Measurements from ENCODE around the gene IMMT.
"Not testable (repeated sequence)": the region's sequence is repeated elsewhere in the genome, so short reads cannot be mapped to it uniquely, and the experiment has no call there.

IMMT gene

DNA sequence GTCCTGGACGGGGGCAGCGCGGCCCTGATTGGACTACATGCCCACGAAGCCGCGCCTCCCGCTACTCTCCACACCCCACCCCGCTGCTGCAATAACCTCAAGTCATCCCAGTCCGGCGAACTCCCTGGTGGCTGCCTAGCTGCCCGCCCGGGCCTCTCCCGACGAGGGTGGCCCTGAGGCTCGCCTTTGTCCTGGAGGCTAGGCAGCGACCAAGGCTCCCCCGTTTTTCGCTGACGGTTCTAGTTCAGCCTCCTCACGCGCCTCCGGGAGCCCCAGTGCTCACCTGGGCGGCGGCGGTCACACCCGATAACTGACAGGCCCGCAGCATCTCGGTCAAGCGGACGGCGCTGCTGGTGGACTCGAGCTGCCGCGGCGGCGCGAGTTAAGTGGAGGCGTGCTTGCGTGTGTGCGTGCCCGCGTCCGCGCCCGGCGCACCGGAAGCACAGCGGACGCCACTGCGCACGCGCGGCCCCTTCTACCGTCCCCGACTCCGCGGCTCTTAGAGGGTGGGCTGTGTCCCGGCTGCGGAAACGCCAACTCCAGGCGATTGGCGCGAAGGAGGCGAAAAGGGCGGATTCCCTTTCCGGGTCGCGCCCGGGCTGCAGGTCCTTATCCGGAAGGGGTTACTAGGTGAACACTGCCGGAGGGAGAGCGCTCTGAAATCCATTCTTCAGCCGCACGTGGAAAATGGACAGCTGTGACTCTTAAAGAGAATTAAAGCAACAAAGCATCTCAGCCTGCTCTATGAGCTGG is at the start of gene IMMT:
TSS of gene IMMT (minus strand) at position 408 of the 753 bp plus-strand sequence. CDS start at position 328, 80 bp downstream.
- Histone ChIP-seq H3K36me3 (replicated peaks) (no peaks in the 10 kb centered on the region), H3K4me3 (ENCODE audit: low read depth, low read length) (peak within 1 kb of the TSS; percentile 98), H3K27ac (peak within 1 kb of the TSS; percentile 97), H3K27me3 (replicated peaks) (no peaks in the 10 kb centered on the region)
- peak; percentile 97 for DNase-seq
- no peak for TF ChIP-seq CTCF (IDR thresholded peaks at IDR 0.05; ENCODE audit: low read depth, low read length, missing control alignments)
- in situ Hi-C loops (cut with HindIII; ENCODE audit: low pct_ligation_motif_present, low sequenced_read_pairs), result no loop called here

DNA sequence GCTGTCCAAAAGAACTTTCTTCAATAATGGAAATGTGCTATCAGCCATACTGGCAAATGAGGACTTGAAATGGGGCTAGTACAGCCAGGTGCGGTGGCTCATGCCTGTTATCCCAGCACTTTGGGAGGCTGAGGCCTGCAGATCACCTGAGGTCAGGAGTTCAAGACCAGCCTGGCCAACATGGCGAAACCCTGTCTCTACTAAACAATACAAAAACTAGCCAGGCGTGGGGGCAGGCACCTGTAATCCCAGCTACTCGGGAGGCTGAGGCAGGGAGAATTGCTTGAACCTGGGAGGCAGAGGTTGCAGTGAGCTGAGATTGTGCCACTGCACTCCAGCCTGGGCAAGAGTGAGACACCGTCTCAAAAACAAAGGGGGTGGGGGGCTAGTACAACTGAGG is 49.5 kb upstream of the IMMT start:
- H3K36me3 ChIP-seq (replicated peaks); H3K27ac ChIP-seq; H3K4me3 ChIP-seq (ENCODE audit: low read depth, low read length); H3K27me3 ChIP-seq (replicated peaks); in situ Hi-C loops (cut with HindIII; ENCODE audit: low pct_ligation_motif_present, low sequenced_read_pairs); DNase-seq: not testable (repeated sequence)

DNA sequence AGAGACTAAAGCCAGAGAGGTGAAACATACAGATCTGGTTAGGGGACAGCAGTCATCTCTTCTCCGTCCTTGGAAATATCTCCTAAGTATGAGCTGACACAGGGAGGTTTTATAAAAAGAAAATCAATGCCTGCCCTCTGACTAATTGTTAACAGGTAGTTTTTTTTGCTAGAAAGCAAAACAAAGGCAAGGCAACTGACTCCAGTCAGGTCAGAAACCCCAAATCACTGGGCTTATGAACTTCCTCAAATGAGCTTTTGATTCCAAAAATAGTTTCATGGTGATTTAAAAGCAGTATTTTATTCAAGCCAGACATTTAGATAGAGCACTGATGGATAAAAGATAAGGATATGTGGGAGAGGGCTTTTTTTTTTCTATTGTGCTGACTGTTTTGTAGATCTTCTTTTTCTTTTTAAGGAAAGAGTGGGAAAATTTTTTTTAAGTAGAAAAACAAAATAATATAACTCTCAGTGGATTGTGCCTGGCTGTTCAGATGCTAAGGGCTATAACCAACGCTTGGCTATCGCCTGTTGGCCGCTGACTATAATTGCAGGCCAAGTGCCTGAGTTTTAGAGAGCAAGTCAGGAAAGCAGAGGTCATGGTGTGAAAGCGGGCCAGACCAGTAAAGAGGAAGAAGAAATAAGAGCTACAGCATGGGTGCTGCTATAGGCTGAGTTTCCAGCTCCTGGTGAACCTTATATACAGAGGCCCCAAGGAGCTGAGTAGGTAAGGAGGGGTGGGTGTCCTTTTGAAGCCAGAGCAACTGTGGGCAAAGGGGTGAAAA is 48.9 kb upstream of the IMMT start:
- DNase-seq, result no peak
- Histone ChIP-seq H3K27ac (no peak overlapping the region), H3K27me3 (replicated peaks) (no peaks in the 10 kb centered on the region), H3K36me3 (replicated peaks) (no peaks in the 10 kb centered on the region), H3K4me3 (ENCODE audit: low read depth, low read length) (no peak overlapping the region)
- in situ Hi-C loops (cut with HindIII; ENCODE audit: low pct_ligation_motif_present, low sequenced_read_pairs), result no loop called here
- no peak for TF ChIP-seq CTCF (IDR thresholded peaks at IDR 0.05; ENCODE audit: low read depth, low read length, missing control alignments)

- Histone ChIP-seq H3K36me3 (replicated peaks) (no peaks in the 10 kb centered on the region), H3K27ac (no peak overlapping the region), H3K27me3 (replicated peaks) (no peaks in the 10 kb centered on the region), H3K4me3 (ENCODE audit: low read depth, low read length) (no peak overlapping the region)
- in situ Hi-C loops (cut with HindIII; ENCODE audit: low pct_ligation_motif_present, low sequenced_read_pairs), result no loop called here
- TF ChIP-seq CTCF (IDR thresholded peaks at IDR 0.05; ENCODE audit: low read depth, low read length, missing control alignments), result no peak
- no peak for DNase-seq
These were observed 48.0 kb upstream of the IMMT start for GRCh38 chr2:86243272-86243671.

GRCh38 chr2:86241611-86242010 is 46.3 kb upstream of the IMMT start:
- Histone ChIP-seq H3K4me3 (ENCODE audit: low read depth, low read length) (no peak overlapping the region), H3K36me3 (replicated peaks) (no peaks in the 10 kb centered on the region), H3K27ac (no peak overlapping the region), H3K27me3 (replicated peaks) (no peaks in the 10 kb centered on the region)
- in situ Hi-C loops (cut with HindIII; ENCODE audit: low pct_ligation_motif_present, low sequenced_read_pairs), result no loop called here
- no peak for DNase-seq
- no peak for TF ChIP-seq CTCF (IDR thresholded peaks at IDR 0.05; ENCODE audit: low read depth, low read length, missing control alignments)

DNA sequence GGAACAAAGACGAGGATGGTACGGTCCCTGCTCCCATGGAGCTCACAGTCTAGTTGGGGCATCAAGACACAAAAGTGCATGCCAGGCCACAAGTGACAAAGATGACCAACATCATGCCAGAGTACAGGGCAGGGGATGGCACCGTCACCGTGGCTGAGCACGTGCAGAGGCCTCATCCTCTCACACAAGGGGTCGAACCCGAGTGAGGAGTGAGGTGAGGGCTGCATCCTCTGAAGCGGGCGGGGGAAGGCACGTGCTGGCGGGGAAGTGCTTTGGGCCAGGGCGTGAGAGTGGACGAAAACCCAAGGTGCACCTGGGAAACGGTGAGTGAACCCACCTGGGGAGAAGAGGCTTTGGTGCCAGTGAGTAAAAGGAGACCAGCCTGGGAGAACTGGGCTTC is 45.0 kb upstream of the IMMT start:
- no peak overlapping the region for H3K27ac ChIP-seq
- no peak for DNase-seq
- no peak overlapping the region for H3K4me3 ChIP-seq (ENCODE audit: low read depth, low read length)
- no peaks in the 10 kb centered on the region for H3K36me3 ChIP-seq (replicated peaks)
- in situ Hi-C loops (cut with HindIII; ENCODE audit: low pct_ligation_motif_present, low sequenced_read_pairs), result no loop called here
- no peaks in the 10 kb centered on the region for H3K27me3 ChIP-seq (replicated peaks)
- TF ChIP-seq CTCF (IDR thresholded peaks at IDR 0.05; ENCODE audit: low read depth, low read length, missing control alignments), result no peak
